GM18520 (cell line): ENCODE measurements around the gene GALNT2.

ENCODE experiments used
- ATAC-seq: cut with Tn5 transposase; IDR thresholded peaks from one replicate; pipeline ENCODE4 v1.9.1; 2021; ENCODE audit not compliant: unreplicated experiment

Gene GALNT2

GRCh38 chr1:230144010-230144614, 77.1 kb downstream of the GALNT2 start:
- no peak for ATAC-seq

DNA sequence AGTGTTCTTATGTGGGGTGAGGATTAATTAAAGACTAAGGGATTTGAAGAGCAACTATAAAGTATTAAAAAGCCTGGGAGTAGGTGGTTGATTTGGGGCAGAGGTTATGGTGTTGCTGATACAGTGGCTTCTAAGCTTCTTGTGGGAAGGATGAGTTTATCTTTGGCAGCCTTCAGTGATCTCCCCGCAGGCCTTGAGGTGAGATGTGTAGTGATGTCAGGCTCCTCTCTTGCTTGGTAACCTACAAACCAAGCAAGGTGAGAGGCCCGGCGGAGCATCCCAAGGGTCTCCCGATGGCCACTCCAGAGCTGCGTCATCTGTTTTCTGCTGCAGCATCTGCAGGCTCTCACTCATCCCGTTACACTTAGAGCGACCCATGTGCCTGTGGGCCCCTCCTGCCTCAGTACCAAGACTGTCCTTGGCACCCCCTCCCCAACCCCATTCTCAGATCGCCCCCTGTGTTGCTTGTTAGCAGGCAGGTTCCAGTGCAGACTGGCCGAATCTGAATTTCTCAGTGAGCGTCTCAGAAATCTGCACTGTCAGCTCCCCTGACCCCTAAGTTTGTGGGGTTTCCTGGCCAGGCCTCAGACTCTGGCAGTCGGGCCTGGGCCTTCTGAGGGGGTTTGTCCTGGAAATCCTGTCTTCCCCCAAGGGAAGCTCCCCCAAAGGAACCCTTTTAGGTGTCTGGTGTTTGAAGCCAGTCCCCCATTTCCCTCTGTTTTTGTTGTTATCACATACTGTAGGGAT, 77.9 kb downstream of the GALNT2 start:
- no peak for ATAC-seq

GRCh38 chr1:230145505-230145899, 78.5 kb downstream of the GALNT2 start:
- no peak for ATAC-seq

DNA sequence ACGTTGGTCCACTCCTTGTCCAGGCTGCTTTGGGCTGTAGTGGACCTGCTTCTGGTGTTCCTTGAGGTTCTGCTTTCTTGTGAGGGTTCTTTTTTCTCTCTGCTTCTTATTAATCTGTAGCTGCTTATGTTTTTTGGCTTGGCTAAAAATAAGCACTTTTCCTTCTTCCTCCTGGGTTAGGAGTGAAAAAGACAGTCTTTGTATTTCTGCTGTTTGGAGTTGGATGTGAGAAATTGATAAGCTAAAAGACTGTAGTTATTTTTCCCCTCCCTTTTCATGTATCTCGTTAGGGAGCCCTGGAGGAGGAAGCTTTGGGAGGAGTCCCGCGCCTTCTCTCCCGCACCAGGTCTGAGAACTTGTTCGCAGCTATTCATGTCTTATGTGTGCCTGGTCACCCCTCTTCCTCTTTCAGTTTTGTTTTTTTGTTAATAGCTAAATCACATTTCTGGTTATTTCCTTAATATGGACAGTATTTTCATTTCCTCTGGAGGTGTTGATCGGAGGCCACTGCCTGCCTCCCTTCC, 79.0 kb downstream of the GALNT2 start:
- ATAC-seq: no peak

DNA sequence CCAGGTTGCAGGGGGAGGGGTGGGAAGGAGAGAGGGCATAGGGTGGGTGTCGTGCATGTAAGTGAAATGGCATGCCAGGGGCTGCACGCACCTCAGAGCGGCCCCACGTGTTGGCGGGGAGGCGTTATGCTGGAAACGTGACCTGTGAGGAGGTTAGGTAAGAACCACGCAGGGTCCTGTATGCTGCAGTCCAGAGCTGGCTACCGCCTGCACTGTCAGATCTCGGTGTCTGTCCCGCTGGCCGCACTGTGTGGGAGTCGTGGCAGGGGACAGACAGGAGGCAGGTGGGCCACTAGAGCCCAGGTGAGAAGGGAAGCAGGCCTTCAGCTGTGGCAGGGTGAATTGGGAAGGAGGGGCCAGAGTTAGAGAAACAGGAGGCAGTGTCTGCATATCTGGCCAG, 79.7 kb downstream of the GALNT2 start:
- ATAC-seq: no peak

DNA sequence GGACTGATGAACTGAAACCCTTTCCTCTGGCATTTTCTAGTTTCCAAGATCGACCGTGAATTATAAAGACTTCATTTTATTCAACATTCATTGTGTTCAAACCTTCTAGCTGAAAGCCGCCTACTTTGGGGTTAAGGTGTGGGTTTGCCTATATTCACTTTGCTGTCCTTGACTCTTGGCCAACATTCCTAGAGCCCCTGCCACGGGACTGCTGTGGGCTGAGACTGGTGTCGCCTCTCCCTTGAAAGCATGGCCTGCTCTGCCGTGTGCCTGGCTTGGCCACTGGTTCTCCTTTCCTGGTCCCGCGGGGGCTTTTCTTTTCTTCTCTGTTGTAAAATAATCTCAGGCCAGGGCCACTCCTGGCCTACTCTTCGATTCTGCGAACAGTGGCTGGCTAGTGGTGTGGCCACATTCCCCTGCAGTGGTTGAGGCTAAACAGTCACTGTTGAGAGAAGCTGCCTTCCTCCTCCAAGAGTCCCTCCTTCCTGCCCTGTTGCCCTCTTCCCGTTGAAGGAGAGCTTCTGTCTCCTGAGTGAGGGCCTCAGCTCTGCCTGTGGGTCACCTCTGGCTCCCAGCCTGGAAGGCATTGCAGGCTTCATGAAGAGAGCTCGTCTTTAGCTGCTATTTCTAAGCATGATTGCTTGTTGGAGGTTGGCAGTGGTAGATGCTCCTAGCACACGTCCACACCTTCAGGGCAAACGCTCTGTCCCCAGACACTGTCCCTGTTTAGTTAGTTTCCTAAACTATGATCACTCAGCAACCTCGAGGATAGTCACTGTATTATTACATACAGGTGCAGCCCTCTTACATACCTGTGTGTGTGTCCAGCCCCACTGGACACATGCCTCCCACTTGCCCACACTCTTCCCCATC, 80.5 kb downstream of the GALNT2 start:
- ATAC-seq: no peak

GRCh38 chr1:230148126-230148652, 81.2 kb downstream of the GALNT2 start:
- ATAC-seq: no peak

DNA sequence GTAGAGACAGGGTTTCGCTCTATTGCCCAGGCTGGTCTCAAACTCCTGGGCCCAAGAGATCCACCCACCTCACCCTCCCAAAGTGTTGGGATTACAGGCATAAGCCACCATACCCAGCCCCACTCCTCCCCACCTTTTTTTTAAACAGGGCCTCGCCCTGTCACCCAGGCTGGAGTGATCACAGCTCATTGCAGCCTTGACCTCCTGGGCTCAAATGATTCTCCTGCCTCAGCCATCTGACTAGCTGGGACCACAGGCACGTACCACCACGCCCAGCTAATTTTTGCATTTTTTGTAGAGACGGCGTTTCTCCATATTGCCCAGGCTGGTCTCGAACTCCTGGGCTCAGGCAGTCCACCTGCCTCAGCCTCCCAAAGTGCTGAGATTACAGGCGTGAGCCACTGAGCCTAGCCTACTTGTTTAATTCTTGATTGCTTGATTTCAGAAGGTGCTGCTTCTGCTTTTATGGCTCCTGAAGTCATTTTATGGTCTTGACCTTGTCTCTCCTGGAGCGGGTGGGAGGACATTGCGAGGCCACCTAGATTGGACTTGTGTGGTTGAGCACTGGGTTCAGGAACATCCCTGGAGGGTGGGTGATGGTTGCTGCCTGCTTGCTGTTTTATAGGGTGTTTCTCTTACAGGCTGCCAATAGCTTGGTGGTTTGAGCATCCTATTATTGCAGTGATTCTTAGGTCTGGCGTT, 81.9 kb downstream of the GALNT2 start:
- ATAC-seq: no peak

DNA sequence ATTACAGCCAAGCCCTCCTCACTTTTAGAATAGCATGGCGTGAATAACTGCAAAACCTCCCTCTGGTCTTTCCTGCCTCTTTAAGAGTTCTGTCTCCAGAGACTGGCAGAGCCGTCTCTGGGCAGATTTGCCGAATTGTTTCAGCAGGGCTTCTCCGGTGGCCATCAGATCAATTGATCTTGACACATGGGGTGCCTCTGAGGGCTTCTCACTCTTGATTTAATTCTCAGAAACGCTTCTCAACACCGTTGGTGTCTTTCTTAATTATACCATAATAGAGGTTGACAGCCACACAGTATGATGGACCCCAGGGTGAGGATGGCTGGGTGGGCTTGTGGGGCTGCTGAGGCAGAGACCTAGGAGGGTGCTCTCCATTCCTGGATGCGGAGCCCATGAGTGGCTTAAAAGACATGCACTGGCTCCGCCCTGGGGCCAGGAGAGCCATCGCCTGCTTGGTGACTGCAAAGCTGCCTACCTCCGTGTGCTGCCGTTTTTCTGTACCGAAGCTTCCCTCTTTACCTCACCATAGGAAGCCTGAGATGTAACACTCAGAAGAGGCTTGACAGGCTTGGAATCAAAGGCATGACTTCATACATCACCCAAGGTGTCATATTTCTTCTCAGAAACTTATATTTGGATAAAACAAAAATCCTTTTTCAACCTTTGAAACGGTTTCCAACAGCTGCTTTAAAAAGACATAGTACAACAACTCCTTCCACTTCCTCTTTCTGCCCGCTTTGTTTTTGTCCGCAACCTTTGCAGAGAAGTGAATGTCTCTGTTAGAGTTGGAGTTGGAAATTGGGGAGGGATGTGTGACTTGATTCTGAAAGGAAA, 82.9 kb downstream of the GALNT2 start:
- no peak for ATAC-seq

- no peak for ATAC-seq
These were observed 83.6 kb downstream of the GALNT2 start for GRCh38 chr1:230150615-230151014.

GRCh38 chr1:230151924-230152468, 85.0 kb downstream of the GALNT2 start:
- no peak for ATAC-seq

DNA sequence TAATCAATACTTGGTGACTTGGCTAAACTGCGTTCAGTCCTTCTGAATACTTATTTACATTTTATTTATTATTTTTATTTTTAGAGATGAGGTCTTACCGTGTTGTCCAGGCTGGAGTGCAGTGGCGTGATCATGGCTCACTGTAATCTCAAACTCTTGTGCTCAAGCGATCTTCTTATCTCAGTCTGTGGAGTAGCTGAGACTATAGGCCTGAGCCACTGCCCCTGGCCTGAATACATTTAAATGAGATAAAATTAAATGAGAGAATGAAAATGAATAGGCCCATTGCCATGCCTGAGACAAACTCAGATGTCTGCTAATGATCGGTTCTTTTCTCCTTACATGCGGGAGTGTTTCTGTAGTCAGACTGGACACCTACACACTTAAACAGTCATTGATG, 86.0 kb downstream of the GALNT2 start:
- ATAC-seq: no peak

- no peak for ATAC-seq
These were observed 86.7 kb downstream of the GALNT2 start for GRCh38 chr1:230153641-230154296.

DNA sequence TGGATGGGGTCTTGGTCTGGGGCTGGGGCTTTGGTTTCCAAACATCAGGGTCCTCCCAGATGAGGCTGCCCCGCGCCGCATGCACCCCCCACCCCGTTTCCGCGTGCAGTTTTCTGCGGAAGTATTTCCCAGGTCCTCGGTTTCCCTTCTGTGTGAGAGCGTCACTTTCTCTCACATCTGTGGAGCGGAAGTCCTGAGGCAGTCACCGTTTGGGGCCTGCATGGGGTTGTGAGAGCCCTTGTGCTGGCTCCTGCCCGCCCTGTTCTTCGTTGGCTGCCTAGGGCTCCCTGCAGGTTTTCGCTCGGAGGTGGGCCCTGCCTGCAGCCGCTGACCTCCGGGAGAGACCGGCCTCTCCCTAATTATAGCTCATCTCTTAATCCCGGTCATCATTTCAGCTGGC, 88.0 kb downstream of the GALNT2 start:
- no peak for ATAC-seq

- ATAC-seq: no peak
These were observed 89.0 kb downstream of the GALNT2 start for GRCh38 chr1:230156068-230156467.

DNA sequence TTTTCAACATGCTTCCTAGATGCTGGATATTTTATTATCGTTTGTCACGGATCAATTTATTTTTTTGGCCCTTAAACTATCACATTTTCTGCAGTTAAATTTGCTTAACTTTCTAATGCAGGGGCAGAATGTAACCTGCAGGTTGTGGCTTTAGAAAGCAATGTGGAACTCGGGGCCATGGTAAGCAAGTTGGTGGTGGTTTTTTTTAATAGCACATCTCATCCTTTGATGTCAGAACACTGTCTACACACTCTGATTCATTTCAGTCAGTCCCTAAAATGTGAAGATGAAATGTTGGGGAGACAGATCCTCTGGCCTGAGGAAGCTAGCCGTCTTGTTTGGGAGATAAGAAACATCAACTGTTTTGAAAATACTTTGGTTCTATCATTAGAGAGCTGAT, 89.5 kb downstream of the GALNT2 start:
- no peak for ATAC-seq

DNA sequence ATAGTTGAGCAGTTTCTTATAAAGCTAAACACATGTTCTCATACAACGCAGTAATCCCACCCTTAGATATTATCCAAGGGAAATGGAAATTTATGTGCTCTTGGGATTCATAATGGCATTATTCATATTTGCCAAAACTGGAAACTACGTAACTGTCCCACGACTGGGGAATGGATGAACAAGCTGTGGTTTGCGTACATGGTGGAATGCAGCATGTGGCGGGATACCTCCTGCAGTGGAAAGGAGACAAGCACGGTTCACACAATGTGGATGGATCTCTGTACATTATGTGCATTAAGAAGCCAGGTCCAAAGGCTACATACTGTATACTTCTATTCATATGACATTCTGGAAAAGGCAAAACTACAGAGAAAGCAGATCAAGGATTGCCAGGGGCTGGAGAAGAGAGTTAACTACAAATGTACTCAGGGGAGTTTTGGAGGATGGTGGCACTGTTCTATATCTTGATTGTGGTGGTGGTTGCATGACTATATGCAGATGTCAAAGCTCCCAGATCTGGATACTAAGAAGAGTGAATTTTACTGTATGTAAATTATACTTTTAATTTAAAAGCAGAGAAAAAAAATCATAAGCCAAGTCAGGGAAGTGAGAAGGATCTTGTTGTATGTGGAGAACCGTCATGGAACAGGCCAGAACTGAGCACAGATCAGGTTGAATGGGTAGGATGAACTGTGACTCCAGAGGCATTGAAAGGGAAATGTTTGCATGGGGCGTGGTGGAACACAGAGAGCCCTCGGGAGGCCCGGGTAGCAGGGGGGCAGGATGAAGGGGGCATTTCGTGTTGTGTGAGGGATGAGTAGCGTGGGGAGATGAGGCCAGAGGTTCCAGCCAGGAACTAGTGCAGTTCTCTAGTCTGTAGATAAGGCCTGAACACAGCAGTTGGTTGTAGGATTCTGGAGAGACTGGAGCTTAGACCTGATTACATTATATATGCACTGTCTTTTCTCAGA, 90.7 kb downstream of the GALNT2 start:
- no peak for ATAC-seq
